HPDE6-E6E7 (cell line): ENCODE measurements around the gene TUBB1.
A peak's percentile ranks its signal among the peaks of the same experiment; 100 is the strongest.
"Not testable (repeated sequence)": the region's sequence is repeated elsewhere in the genome, so short reads cannot be mapped to it uniquely, and the experiment has no call there.

ENCODE experiments used
- DNase-seq: peaks from one replicate; pipeline ENCODE4 v3.0.0; 2011; ENCODE audit warnings: missing footprints; ENCODE audit errors: extremely low spot score

Gene TUBB1

DNA sequence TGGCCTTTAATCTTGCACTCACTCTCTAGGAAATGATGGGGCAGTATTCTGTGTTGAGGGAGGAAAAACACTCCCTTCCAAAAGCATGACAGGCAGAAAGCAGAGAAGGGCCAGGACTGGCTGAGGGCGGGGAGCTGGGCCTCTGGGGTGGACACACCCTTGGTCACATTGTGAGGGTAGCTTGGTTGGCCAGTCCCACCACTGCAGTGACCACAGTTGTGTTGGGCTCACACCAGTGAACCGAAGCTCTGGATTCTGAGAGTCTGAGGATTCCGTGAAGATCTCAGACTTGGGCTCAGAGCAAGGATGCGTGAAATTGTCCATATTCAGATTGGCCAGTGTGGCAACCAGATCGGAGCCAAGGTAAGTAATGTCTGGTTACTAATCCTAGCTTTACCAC lies at the start of gene TUBB1:
Gene TUBB1 (plus strand): TSS at position 213 of the 400 bp plus-strand sequence. CDS start 94 bp downstream, at position 307.
- DNase-seq = no peak

- no peak for DNase-seq
These were observed 49.8 kb upstream of the TUBB1 start for GRCh38 chr20:58969439-58969838.

GRCh38 chr20:58970146-58970545 lies 49.1 kb upstream of the TUBB1 start:
- no peak for DNase-seq

- no peak for DNase-seq
These were observed 47.8 kb upstream of the TUBB1 start for GRCh38 chr20:58971429-58971828.

- DNase-seq = no peak
These were observed 46.0 kb upstream of the TUBB1 start for GRCh38 chr20:58973179-58973578.

DNA sequence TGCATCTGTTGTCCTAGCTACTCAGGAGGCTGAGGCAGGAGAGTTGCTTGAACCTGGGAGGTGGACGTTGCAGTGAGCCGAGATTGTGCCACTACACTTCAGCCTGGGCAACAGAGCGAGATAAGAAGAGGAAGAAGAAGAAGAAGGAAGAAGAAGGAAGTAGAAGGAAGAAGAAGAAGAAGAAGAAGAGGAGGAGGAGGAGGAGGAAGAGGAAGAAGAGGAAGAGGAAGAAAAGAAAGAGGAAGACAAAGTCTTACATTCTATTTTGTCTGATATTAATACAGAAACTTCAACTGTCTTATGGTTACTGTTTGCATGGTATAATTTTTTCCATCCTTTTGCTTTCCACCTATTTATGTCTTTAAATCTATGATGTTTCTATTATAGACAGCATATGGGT lies 45.4 kb upstream of the TUBB1 start:
- no peak for DNase-seq

DNA sequence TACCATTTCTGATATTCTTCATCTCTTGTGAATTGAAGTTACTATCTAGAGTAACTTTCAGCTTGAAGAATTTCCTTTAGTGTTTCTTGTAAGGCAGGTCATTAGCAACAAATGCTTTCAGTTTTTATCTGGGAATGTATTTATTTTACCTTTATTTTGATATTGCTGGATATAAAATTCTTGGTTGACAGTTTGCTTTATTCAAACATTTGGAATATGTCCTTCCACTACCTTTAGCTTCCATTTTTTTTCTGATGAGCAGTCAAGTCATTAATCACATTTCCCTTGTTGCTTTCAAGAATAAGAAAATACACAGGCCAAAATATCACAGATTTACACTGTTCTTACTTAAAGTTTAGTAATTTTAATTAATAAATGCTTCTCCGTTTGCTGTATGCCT lies 43.9 kb upstream of the TUBB1 start:
- no peak for DNase-seq

DNA sequence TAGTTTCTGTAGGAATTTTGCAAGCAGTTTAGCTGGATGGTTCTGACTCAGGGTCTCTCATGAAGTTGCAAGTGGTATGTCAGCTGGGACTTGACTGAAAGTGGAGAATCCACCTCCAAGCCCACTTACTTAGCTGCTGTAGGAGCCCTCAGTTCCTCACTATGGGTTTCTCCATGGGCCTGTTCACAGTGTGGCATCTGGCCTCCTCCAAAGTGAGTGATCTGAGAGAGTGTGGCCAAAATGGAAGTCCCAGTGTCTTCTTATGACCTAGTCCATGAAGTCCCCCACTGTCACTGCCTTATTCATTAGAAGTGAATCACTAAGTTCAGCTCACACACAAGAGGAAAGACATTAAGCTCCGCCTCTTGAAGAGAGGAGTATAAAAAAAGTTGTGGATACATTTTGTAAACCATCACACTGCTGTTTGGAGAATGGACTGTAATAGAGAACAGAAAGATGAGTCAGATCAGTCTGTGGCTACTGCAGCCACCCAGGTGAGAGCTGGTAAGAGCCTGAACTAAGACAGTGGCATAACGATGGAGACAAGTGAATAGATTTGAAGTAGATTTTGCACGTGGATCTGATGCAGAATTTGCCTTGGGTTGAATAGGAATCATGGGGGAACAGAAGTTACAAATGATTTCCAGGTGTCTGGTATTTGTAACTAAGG lies 43.0 kb upstream of the TUBB1 start:
- DNase-seq = no peak

- DNase-seq = no peak
These were observed 40.7 kb upstream of the TUBB1 start for GRCh38 chr20:58978351-58979190.

- DNase-seq = peak; percentile 99
These were observed 38.3 kb upstream of the TUBB1 start, which contains the start of gene NELFCD for GRCh38 chr20:58980711-58981627. Gene NELFCD (plus strand): TSS chr20:58981256. CDS start chr20:58981310, 54 bp downstream.

DNA sequence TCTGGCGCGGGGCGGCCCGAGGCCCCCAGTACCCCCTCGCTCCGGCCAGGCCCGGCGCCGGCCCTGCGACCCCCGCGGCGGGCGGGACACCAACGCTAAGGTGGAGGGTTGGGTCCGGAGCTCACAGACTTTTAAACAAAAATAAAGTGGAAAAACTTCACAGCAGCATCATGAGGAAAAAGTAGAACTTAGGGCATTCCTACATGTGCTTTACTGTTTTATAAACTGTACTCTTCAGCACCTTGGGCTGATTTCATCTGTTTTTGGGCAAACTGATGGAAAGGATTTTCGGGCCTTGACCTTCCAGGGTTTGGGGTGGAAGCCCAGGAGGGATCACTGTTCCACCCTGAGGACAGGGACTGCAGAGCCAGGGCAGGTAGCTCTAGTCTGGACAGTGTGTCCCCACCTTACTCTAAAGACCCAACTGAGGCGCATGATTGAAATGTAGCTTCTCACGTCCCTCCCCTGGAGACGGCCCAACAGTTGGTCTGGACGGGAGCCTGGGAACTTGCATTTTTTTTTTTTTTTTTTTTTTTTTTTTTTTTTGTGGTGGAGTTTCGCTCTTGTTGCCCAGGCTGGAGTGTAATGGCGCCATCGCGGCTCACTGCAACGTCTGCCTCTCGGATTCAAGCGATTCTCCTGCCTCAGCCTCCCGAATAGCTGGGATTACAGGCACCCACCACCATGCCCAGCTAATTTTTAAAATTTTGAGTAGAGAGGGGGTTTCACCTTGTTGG lies 37.4 kb upstream of the TUBB1 start:
- DNase-seq = peak; percentile 55

DNA sequence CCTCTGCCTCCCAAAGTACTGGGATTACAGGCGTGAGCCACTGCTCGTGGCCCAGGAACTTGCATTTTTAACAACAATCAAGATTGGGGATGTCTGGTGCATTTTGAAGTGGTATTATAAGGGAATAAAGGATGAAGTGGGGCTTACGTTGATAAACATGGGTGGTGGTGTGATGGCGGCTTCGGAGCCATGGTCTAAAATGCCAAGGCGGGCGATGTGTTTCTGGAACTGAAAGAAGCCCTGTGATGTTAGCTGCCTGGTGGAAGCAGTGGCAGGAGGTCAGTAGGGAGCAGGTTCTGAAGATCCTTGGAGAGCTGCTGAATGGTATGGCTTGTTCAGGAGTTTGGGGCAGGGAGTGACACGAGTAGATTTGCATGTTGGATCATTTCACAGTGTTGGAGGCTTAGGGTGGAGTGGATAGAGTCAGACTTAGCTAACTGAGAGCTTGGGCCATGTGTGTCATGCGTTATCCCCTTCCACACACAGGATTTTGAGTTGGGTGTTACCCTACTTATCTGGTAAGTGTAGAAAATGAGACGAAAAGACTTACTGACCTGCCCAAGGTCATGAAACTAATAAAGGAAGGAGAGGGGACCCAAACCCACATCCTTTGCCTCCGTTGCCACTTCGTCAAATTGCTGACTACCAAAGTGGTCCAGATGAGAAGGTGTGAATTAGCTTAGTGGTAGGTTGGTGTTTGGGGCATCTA lies 36.7 kb upstream of the TUBB1 start:
- no peak for DNase-seq

- not testable (repeated sequence) for DNase-seq
These were observed 36.1 kb upstream of the TUBB1 start for GRCh38 chr20:58983115-58983468.

- no peak for DNase-seq
These were observed 34.5 kb upstream of the TUBB1 start for GRCh38 chr20:58984691-58985090.

DNA sequence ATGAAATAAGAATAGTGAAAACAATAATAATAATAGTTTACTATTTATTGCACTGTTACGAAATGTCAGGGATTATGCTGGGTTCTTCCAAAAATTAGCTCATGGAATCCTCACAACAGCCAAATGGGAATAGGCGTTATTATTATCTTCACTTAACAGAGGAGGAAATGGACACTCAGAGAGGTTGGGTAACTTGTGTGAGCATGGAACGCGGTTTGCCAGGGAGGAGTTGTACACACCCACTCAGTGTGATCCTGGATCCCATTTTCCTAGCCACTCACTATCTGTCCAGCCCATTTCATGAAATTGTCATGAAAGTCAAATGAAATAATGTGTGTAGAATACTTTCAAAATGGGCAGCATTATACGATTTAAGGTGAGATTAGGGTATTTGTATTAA lies 33.6 kb upstream of the TUBB1 start:
- DNase-seq = no peak

DNA sequence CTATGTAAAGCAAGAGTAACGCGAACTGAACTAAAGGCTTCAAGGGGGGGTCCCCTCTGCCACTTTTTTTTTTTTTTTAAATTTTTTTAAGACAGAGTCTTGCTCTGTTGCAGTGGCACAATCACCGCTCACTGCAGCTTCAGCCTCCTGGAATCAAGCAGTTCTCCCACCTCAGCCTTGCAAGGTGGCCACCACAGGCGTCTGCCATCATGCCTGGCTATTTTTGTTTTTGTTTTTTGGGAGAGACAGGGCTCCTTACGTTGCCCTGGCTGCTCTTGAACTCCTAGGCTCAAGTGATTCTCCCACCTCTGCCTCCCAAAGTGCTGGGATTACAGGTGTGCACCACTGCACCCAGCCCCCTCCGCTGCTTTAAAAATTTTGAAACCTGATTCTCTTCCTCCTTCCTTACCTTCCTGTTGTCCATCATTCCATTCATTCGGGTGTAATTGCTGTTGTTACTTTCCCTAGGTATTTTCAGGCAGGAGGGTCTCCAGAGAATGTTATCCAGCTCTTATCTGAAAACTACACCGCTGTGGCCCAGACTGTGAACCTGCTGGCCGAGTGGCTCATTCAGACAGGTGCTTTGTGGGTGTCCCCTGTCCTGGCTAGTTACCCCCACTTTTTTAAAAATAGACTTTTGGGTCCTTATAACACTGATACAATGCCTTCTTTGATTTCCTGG lies 32.8 kb upstream of the TUBB1 start:
- no peak for DNase-seq

DNA sequence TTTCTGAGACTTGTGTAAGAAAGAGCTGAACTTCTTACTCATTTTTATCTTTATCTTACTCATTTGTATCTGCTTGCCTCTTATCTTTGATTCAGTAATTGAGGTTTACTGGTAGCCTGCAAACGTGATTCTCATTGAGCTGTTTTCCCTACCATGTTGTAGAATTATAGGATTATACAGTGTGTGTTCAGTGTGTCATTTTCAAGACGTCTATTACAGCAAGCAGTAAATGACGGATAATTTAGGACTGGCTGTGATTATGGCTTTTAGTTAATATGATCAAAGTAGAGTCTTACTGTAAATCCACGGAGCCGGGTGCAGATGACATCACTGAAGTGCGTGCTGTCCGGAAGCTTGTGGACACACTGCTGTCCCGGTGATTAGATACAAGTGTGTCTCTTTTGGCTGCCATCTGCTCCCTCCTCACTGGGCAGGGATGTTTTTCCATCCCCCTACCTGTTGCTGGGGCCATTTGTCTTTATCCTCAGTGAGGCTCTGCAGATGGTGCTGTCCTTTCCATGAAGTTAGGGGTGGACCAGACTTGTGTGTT lies 32.2 kb upstream of the TUBB1 start:
- DNase-seq = no peak

- no peak for DNase-seq
These were observed 31.3 kb upstream of the TUBB1 start for GRCh38 chr20:58987790-58988564.

GRCh38 chr20:58988565-58988882 lies 30.7 kb upstream of the TUBB1 start:
- no peak for DNase-seq
